ENCODE measurements around the gene TEX2.

TEX2 gene

GRCh38 chr17:64145751-64146417 is 117.2 kb downstream of the TEX2 start:
- H3K4me3 ChIP-seq (ENCODE audit: low read depth, low read length), result peak overlapping the region; percentile 94
- no peak for TF ChIP-seq CTCF (IDR thresholded peaks at IDR 0.05; ENCODE audit: insufficient read depth, low read depth, low read length, missing control alignments)
- peak; percentile 100 for DNase-seq (ENCODE audit: low read depth)

GRCh38 chr17:64145375-64145750 is 117.7 kb downstream of the TEX2 start:
- DNase-seq (ENCODE audit: low read depth), result no peak
- peak overlapping the region; percentile 94 for H3K4me3 ChIP-seq (ENCODE audit: low read depth, low read length)
- TF ChIP-seq CTCF (IDR thresholded peaks at IDR 0.05; ENCODE audit: insufficient read depth, low read depth, low read length, missing control alignments), result no peak

- TF ChIP-seq CTCF (IDR thresholded peaks at IDR 0.05; ENCODE audit: insufficient read depth, low read depth, low read length, missing control alignments), result no peak
- no peak overlapping the region for H3K4me3 ChIP-seq (ENCODE audit: low read depth, low read length)
- DNase-seq (ENCODE audit: low read depth), result no peak
Observed at GRCh38 chr17:64139542-64139941, 123.5 kb downstream of the TEX2 start.

- TF ChIP-seq CTCF (IDR thresholded peaks at IDR 0.05; ENCODE audit: insufficient read depth, low read depth, low read length, missing control alignments), result no peak
- DNase-seq (ENCODE audit: low read depth), result no peak
- H3K4me3 ChIP-seq (ENCODE audit: low read depth, low read length), result no peak overlapping the region
Observed at GRCh38 chr17:64138441-64138840, 124.6 kb downstream of the TEX2 start.

- no peak for TF ChIP-seq CTCF (IDR thresholded peaks at IDR 0.05; ENCODE audit: insufficient read depth, low read depth, low read length, missing control alignments)
- H3K4me3 ChIP-seq (ENCODE audit: low read depth, low read length), result no peak overlapping the region
- no peak for DNase-seq (ENCODE audit: low read depth)
Observed at GRCh38 chr17:64135000-64135399, 128.1 kb downstream of the TEX2 start.

GRCh38 chr17:64134216-64134970 is 128.7 kb downstream of the TEX2 start:
- no peak overlapping the region for H3K4me3 ChIP-seq (ENCODE audit: low read depth, low read length)
- no peak for DNase-seq (ENCODE audit: low read depth)
- TF ChIP-seq CTCF (IDR thresholded peaks at IDR 0.05; ENCODE audit: insufficient read depth, low read depth, low read length, missing control alignments), result no peak

All from GM12865 (cell line).